Activated B cell treated with CpG ODN at 0.5 μM for 24 hours (primary cell): ENCODE data around the gene OR1Q1. TPM values are rescaled to one million over a fixed set of nuclear protein-coding genes. Genes with fewer than 3 reads are reported as not detected.
"Not testable (repeated sequence)": the region's sequence is repeated elsewhere in the genome, so short reads cannot be mapped to it uniquely, and the experiment has no call there.

ENCODE experiments used
- ATAC-seq: fragments of 200-7000 bp; cut with Tn5 transposase; one replicate; pipeline ENCODE4 v1.10.0; 2021; ENCODE audit warnings: low read depth, mild to moderate bottlenecking, moderate library complexity
- CTCF ChIA-PET: fragments of 350-600 bp; sonication (Branson Sonifier 250); formaldehyde crosslinking; loops from one replicate; lab custom pipeline; 2021; ENCODE audit warnings: antibody characterized with exemption; lab: Charles Lee
- POLR2A ChIA-PET: fragments of 350-600 bp; sonication (Branson Sonifier 250); formaldehyde crosslinking; loops from one replicate; lab custom pipeline; 2021; ENCODE audit warnings: antibody characterized with exemption; lab: Charles Lee
- DNase-seq: peaks from one replicate; pipeline ENCODE4 v3.0.0; 2022
- H3K27ac Mint-ChIP-seq: one replicate; pipeline ENCODE4 v1.8.0; 2020; ENCODE audit warnings: mixed read lengths
- H3K27me3 Mint-ChIP-seq: one replicate; pipeline ENCODE4 v1.8.0; 2021; ENCODE audit warnings: mixed read lengths
- H3K36me3 Mint-ChIP-seq: one replicate; pipeline ENCODE4 v1.8.0; 2021; ENCODE audit warnings: low read depth, mixed read lengths
- H3K4me1 Mint-ChIP-seq: one replicate; pipeline ENCODE4 v1.8.0; 2021; ENCODE audit warnings: mixed read lengths
- H3K4me3 Mint-ChIP-seq: one replicate; pipeline ENCODE4 v1.8.0; 2020; ENCODE audit warnings: mild to moderate bottlenecking, mixed read lengths
- H3K9me3 Mint-ChIP-seq: one replicate; pipeline ENCODE4 v1.8.0; 2020; ENCODE audit warnings: mixed read lengths
- intact Hi-C: fragments of 100-400 bp; cut with micrococcal nuclease; formaldehyde crosslinking; loops from one replicate; pipeline ENCODE4 v1.15.1; 2024
- total RNA-seq: library from RNA; stranded (reverse); gene quantifications from 2 replicates; pipeline ENCODE4 v1.2.3, GENCODE V29; 2022
- TF ChIP-seq, protein P1 (sequence below): fragments of 200-600 bp; IDR thresholded peaks from one replicate; pipeline ENCODE4 v1.8.0; 2022; ENCODE audit warnings: antibody characterized with exemption, mild to moderate bottlenecking

OR1Q1 gene, protein sequence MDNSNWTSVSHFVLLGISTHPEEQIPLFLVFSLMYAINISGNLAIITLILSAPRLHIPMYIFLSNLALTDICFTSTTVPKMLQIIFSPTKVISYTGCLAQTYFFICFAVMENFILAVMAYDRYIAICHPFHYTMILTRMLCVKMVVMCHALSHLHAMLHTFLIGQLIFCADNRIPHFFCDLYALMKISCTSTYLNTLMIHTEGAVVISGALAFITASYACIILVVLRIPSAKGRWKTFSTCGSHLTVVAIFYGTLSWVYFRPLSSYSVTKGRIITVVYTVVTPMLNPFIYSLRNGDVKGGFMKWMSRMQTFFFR
- total RNA-seq: not detected in 2 replicates

DNA sequence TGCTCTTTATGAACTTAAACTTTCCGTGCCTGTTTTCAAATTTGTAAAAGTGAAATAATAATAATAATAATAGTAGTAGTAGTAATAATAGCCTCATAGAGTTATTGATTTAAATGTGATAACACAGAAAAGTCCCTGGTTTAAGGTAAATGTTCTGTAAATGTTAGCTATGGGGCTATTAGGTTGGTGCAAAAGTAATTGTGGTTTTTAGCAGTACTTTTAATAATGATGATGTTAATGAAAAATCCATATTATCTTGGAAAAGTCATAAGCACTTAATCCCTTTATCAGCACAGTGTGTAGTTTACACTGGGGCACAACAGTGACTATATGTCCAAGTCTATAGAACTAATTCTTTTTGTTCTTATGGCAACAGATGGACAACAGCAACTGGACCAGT lies at the start of gene OR1Q1:
TSS of gene OR1Q1 (plus strand) at position 377 of the 400 bp plus-strand sequence. CDS start at position 377, 0 bp downstream.
- POLR2A ChIA-PET: no interaction called here
- intact Hi-C loops: no loop called here
- CTCF ChIA-PET: no interaction called here
- Mint-ChIP-seq H3K27me3 (peaks cover 19% of the 10 kb centered on the region), H3K27ac (no peak within 1 kb of the TSS), H3K36me3 (no peaks in the 10 kb centered on the region), H3K9me3 (peaks cover 2% of the 10 kb centered on the region), H3K4me3 (no peak within 1 kb of the TSS), H3K4me1 (no peaks in the 10 kb centered on the region)
- DNase-seq: no peak
- ATAC-seq: no peak
- TF ChIP-seq, protein P1, sequence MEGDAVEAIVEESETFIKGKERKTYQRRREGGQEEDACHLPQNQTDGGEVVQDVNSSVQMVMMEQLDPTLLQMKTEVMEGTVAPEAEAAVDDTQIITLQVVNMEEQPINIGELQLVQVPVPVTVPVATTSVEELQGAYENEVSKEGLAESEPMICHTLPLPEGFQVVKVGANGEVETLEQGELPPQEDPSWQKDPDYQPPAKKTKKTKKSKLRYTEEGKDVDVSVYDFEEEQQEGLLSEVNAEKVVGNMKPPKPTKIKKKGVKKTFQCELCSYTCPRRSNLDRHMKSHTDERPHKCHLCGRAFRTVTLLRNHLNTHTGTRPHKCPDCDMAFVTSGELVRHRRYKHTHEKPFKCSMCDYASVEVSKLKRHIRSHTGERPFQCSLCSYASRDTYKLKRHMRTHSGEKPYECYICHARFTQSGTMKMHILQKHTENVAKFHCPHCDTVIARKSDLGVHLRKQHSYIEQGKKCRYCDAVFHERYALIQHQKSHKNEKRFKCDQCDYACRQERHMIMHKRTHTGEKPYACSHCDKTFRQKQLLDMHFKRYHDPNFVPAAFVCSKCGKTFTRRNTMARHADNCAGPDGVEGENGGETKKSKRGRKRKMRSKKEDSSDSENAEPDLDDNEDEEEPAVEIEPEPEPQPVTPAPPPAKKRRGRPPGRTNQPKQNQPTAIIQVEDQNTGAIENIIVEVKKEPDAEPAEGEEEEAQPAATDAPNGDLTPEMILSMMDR: no peak

DNA sequence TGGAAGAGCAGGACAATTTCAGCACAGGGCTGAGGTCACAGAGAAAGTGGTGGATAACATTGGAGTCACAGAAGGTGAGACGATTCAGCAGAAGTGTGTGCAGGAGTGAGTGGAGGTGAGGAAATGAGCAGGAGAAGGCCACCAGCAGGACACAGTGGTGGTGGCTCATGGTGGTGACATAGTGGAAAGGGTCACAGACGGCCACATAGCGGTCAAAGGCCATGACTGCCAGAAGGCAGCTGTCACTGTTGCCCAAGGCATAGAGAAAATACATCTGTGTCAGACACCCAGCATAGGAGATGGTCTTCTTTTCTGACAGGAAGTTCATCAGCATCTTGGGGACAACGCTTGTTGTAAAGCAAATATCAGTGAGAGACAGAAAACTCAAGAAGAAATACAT lies 46.6 kb upstream of the OR1Q1 start:
- peaks cover 6% of the 10 kb centered on the region for H3K9me3 Mint-ChIP-seq
- H3K36me3 Mint-ChIP-seq: no peaks in the 10 kb centered on the region
- H3K27me3 Mint-ChIP-seq: peaks cover 16% of the 10 kb centered on the region
- H3K4me1 Mint-ChIP-seq: no peaks in the 10 kb centered on the region
- no peak overlapping the region for H3K4me3 Mint-ChIP-seq
- TF ChIP-seq, protein P1: no peak
- intact Hi-C loops: no loop called here
- POLR2A ChIA-PET: no interaction called here
- no peak for DNase-seq
- H3K27ac Mint-ChIP-seq: no peak overlapping the region
- CTCF ChIA-PET: no interaction called here
- no peak for ATAC-seq

DNA sequence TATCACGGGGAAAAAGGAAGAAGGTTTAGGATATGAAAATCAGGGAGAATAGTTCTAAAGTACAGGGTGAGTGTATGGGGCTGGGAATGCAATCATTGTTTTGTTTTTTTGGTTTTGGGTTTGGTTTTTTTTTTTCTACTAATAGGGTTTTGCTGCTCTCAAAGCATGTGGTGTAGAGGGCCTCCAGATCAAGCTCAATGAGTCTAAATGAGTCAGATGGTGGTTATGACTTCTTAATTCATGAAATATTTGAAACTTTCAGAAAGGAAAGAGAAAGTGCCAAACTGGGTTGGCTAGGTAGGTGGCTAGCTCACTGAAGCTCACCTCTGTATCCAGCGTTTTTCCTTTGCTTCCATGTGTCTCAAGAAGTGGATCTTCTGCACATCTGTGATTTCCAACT lies 42.1 kb upstream of the OR1Q1 start:
- ATAC-seq (no peak), DNase-seq (no peak)
- no peak overlapping the region for H3K4me3 Mint-ChIP-seq
- H3K27me3 Mint-ChIP-seq: peaks cover 4% of the 10 kb centered on the region
- no peak overlapping the region for H3K27ac Mint-ChIP-seq
- ChIA-PET POLR2A (no interaction called here), CTCF (no interaction called here)
- H3K4me1 Mint-ChIP-seq: no peaks in the 10 kb centered on the region
- no peaks in the 10 kb centered on the region for H3K9me3 Mint-ChIP-seq
- H3K36me3 Mint-ChIP-seq: no peaks in the 10 kb centered on the region
- intact Hi-C loops: no loop called here
- TF ChIP-seq, protein P1: no peak

DNA sequence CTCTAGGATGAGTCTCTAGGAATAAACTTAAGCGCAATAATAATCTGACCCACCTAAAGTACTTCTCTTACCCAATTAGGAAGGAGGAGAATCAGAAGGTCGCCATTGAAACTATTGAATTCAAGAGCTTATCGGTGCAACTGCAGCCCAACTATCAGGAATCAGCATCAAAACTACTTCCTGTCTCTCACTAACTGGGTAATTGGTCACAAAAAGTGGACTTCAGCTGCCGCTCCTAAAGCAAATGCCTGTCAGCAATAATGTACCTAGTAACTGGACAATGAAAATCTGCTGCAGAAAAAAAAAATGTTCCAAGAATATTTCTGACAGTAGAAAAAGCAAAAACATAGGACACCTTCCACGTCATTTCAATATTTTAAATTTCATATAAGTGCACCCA lies 34.7 kb upstream of the OR1Q1 start:
- ChIA-PET POLR2A (no interaction called here), CTCF (no interaction called here)
- intact Hi-C loops: no loop called here
- H3K36me3 Mint-ChIP-seq: no peaks in the 10 kb centered on the region
- peaks cover 2% of the 10 kb centered on the region for H3K27me3 Mint-ChIP-seq
- no peak for ATAC-seq
- TF ChIP-seq, protein P1: no peak
- H3K4me1 Mint-ChIP-seq: no peaks in the 10 kb centered on the region
- H3K4me3 Mint-ChIP-seq: no peak overlapping the region
- no peak for DNase-seq
- no peaks in the 10 kb centered on the region for H3K9me3 Mint-ChIP-seq
- H3K27ac Mint-ChIP-seq: no peak overlapping the region

DNA sequence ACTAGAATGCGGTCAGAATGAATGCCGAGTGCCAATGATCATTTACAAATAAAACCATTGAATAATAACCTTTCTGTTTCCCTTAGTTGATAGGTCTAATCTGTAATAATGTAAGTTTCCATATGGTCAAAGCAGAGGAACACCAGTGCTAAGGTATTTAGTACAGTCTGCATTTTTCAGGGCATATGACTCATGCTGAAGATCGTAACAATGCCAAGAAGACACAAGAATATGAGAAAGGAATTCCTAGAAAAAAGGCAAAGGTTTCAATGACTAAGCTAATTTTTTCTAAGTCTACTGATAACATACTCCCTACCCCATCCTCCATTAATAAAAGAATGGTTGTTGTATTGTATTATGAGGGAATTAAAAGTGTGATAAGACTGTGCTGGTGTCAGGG lies 34.2 kb upstream of the OR1Q1 start:
- TF ChIP-seq, protein P1: no peak
- intact Hi-C loops: no loop called here
- DNase-seq (no peak), ATAC-seq (no peak)
- H3K9me3 Mint-ChIP-seq: no peaks in the 10 kb centered on the region
- H3K27me3 Mint-ChIP-seq: peaks cover 2% of the 10 kb centered on the region
- no peak overlapping the region for H3K27ac Mint-ChIP-seq
- CTCF ChIA-PET: no interaction called here
- no peaks in the 10 kb centered on the region for H3K4me1 Mint-ChIP-seq
- POLR2A ChIA-PET: no interaction called here
- no peak overlapping the region for H3K4me3 Mint-ChIP-seq
- H3K36me3 Mint-ChIP-seq: no peaks in the 10 kb centered on the region

DNA sequence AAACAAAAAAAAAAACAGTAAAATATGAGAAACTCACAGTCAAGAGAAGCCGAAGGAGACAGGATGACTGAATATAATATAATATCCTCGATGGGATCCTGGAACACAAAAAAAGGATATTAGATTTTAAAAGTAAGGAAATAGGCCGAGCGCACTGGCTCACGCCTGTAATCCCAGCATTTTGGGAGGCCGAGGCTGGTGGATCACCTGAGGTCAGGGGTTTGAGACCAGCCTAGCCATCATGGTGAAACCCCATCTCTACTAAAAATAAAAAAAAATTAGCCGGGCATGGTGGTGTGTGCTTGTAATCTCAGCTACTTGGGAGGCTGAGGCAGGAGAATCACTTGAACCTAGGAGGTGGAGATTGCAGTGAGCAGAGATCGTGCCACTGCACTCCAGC lies 31.3 kb upstream of the OR1Q1 start, which contains the start of gene OR1L8:
TSS of gene OR1L8 (minus strand) at position 101 of the 400 bp plus-strand sequence. CDS start 14,907 bp downstream, outside the sequence.
- POLR2A ChIA-PET, intact Hi-C loops, H3K27ac Mint-ChIP-seq, H3K27me3 Mint-ChIP-seq, DNase-seq, H3K4me3 Mint-ChIP-seq, CTCF ChIA-PET, H3K4me1 Mint-ChIP-seq, H3K36me3 Mint-ChIP-seq, ATAC-seq, H3K9me3 Mint-ChIP-seq: not testable (repeated sequence)
